AML-193 (cell line): ENCODE measurements around the gene SEMA3G.

Experiments used
- DNase-seq, 2 experiments: peaks; one replicate each; lab custom pipeline; 2025; lab: John Stamatoyannopoulos, UW

The SEMA3G gene

GRCh38 chr3:52479037-52479876 is 34.4 kb upstream of the SEMA3G start:
- no peak for DNase-seq

GRCh38 chr3:52477796-52478095 is 32.8 kb upstream of the SEMA3G start:
- no peak for DNase-seq

- no peak for DNase-seq
These were observed 32.3 kb upstream of the SEMA3G start for GRCh38 chr3:52477076-52477795.

- DNase-seq: no peak
These were observed 28.1 kb upstream of the SEMA3G start for GRCh38 chr3:52473026-52473425.

- DNase-seq: no peak
These were observed 27.5 kb upstream of the SEMA3G start for GRCh38 chr3:52472239-52473000.

- peak; percentile 47 to 78 for DNase-seq
These were observed 26.7 kb upstream of the SEMA3G start for GRCh38 chr3:52471371-52472238.

- no peak for DNase-seq
These were observed 26.0 kb upstream of the SEMA3G start for GRCh38 chr3:52470920-52471319.

- no peak for DNase-seq
These were observed 24.1 kb upstream of the SEMA3G start for GRCh38 chr3:52469001-52469400.

GRCh38 chr3:52468336-52468735 is 23.4 kb upstream of the SEMA3G start:
- DNase-seq: no peak

GRCh38 chr3:52463416-52463815 is 18.5 kb upstream of the SEMA3G start:
- peak in 1 of 2 experiments; percentile 27 for DNase-seq

- no peak for DNase-seq
These were observed 17.0 kb upstream of the SEMA3G start for GRCh38 chr3:52461874-52462273.

GRCh38 chr3:52458770-52459545 is 14.1 kb upstream of the SEMA3G start:
- no peak for DNase-seq

- DNase-seq: no peak
These were observed 13.3 kb upstream of the SEMA3G start for GRCh38 chr3:52458031-52458760.

GRCh38 chr3:52456800-52457183 is 11.9 kb upstream of the SEMA3G start:
- DNase-seq: no peak

- no peak for DNase-seq
These were observed 11.4 kb upstream of the SEMA3G start for GRCh38 chr3:52456169-52456799.

GRCh38 chr3:52455283-52456168 is 10.6 kb upstream of the SEMA3G start, which contains the start of gene NISCH:
Gene NISCH (plus strand): TSS chr3:52455604. CDS start chr3:52455642, 38 bp downstream.
- peak; percentile 84 to 89 for DNase-seq

- no peak for DNase-seq
These were observed 10.0 kb upstream of the SEMA3G start for GRCh38 chr3:52454938-52455282.

GRCh38 chr3:52454250-52454937 is 9.5 kb upstream of the SEMA3G start:
- no peak for DNase-seq
